CD8-positive, alpha-beta memory T cell (primary cell): ENCODE measurements around the gene SLC16A3. TPM values are rescaled to one million over a fixed set of nuclear protein-coding genes. Genes with fewer than 3 reads are reported as not detected.

Source experiments
- CTCF ChIA-PET: fragments of 350-600 bp; sonication (Branson Sonifier 250); formaldehyde crosslinking; loops from one replicate; lab custom pipeline; 2021; ENCODE audit warnings: antibody characterized with exemption; lab: Charles Lee
- POLR2A ChIA-PET: fragments of 350-600 bp; sonication (Branson Sonifier 250); formaldehyde crosslinking; loops from one replicate; lab custom pipeline; 2021; ENCODE audit warnings: antibody characterized with exemption; lab: Charles Lee
- DNase-seq, 5 donors: peaks; one replicate each; pipeline versions ENCODE4 v3.0.0 to v3.0.0-alpha.2; 2020 to 2022; ENCODE audit warnings: mixed read lengths in 1 of 5
- H3K27ac ChIP-seq: one replicate; pipeline ENCODE4 v1.7.0; 2013; ENCODE audit warnings: low read depth, mild to moderate bottlenecking, low read length, moderate library complexity
- H3K27me3 ChIP-seq: 2 replicates; pipeline ENCODE4 v1.7.0; 2013; ENCODE audit warnings: low read length, mild to moderate bottlenecking; ENCODE audit not compliant: insufficient read depth, poor library complexity, severe bottlenecking
- H3K36me3 ChIP-seq: 2 replicates; pipeline ENCODE4 v1.7.0; 2013; ENCODE audit warnings: mild to moderate bottlenecking, low read length, moderate library complexity; ENCODE audit not compliant: insufficient read depth
- H3K4me1 ChIP-seq: 2 replicates; pipeline ENCODE4 v1.7.0; 2013; ENCODE audit warnings: mild to moderate bottlenecking, low read length, moderate library complexity; ENCODE audit not compliant: insufficient read depth
- H3K4me3 ChIP-seq: 2 replicates; pipeline ENCODE4 v1.7.0; 2013; ENCODE audit warnings: mild to moderate bottlenecking, low read length
- H3K9me3 ChIP-seq: 2 replicates; pipeline ENCODE4 v1.7.0; 2013; ENCODE audit warnings: mild to moderate bottlenecking, low read length
- H3K27ac Mint-ChIP-seq, 8 donors: one replicate each; pipeline ENCODE4 v1.8.0; 2020 to 2021; ENCODE audit warnings: mixed read lengths in 8 of 8, mild to moderate bottlenecking in 6 of 8, inconsistent platforms in 3 of 8, moderate library complexity in 3 of 8
- H3K27me3 Mint-ChIP-seq, 2 donors: one replicate each; pipeline ENCODE4 v1.8.0; 2020 to 2021; ENCODE audit warnings: mixed read lengths in 2 of 2, mild to moderate bottlenecking in 1 of 2, moderate library complexity in 1 of 2
- H3K36me3 Mint-ChIP-seq, 3 donors: one replicate each; pipeline ENCODE4 v1.8.0; 2020 to 2021; ENCODE audit warnings: mixed read lengths in 3 of 3, inconsistent platforms in 1 of 3, mild to moderate bottlenecking in 1 of 3
- H3K4me1 Mint-ChIP-seq, 3 donors: one replicate each; pipeline ENCODE4 v1.8.0; 2020 to 2021; ENCODE audit warnings: mixed read lengths in 3 of 3, inconsistent platforms in 1 of 3, mild to moderate bottlenecking in 1 of 3
- H3K4me3 Mint-ChIP-seq, 7 donors: one replicate each; pipeline ENCODE4 v1.8.0; 2020 to 2021; ENCODE audit warnings: mixed read lengths in 7 of 7, mild to moderate bottlenecking in 6 of 7, moderate library complexity in 4 of 7, inconsistent platforms in 2 of 7
- H3K9me3 Mint-ChIP-seq, 5 donors: one replicate each; pipeline ENCODE4 v1.8.0; 2020 to 2022; ENCODE audit warnings: mixed read lengths in 5 of 5, mild to moderate bottlenecking in 3 of 5, moderate library complexity in 2 of 5, inconsistent platforms in 1 of 5
- polyA plus RNA-seq: library from polyadenylated mRNA; unstranded; fragments of 300-500 nt; fragmentation: Illumina TruSeq; gene quantifications from one replicate; pipeline ENCODE4 v1.2.3, GENCODE V29; 2021
- total RNA-seq, 2 experiments: library from RNA; stranded (reverse); gene quantifications; one replicate each; pipeline ENCODE4 v1.2.3, GENCODE V29; 2021

The SLC16A3 gene
- total and polyA plus RNA-seq, 3 experiments from 2014 or later: 3.3 to 31.8 (median 27.5) TPM

DNA sequence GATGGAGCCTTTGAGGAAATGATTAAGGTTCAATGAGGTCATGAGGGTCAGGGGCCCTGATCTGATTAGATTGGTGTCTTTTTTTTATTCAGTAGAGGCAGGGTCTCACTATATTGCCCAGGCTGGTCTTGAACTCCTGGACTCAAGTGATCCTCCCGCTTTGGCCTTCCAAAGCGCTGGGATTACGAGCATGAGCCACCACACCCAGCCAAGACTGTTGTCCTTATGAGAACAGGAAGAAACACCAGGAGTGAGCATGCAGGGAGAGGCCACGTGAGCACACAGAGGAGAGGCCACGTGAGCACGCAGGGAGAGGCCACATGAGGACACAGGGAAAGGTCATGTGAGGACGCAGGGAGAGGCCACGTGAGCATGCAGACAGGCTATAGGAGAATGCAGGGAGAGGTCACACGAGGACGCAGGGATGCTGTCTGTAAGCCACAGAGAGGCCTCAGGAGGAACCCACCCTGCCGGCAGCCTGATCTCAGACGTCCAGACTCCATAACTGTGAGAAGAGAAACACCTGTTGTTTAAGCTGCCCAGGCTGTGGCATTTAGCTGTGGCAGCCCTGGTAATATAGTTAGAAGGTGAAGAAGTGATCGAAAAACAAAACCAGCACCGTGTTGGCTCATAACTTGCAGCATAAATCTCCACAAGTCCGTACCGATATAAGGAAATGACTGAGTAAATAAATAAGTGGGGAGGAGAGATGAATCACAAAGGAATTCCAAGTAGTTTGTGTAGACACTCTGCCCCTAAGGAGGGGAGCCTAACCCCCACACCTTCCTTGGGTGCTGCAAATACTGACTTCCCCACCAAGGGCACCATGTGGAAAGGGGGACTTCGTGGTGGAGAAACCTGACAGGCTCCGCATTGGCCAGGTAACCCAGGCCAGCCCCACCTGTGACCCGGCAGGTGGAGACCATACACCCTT lies 59.3 kb downstream of the SLC16A3 start:
- no peaks in the 10 kb centered on the region for H3K9me3 ChIP-seq
- peaks cover 10% of the 10 kb centered on the region for H3K4me1 ChIP-seq
- peaks cover 0 to 3% (median 0%) of the 10 kb centered on the region in 3 donors for H3K36me3 Mint-ChIP-seq
- no peaks in the 10 kb centered on the region for H3K27me3 ChIP-seq
- no peaks in the 10 kb centered on the region for H3K9me3 Mint-ChIP-seq
- H3K27ac ChIP-seq: peak overlapping the region; percentile 51
- H3K4me3 ChIP-seq: no peak overlapping the region
- no peak for DNase-seq
- H3K27ac Mint-ChIP-seq: peak overlapping the region in 4 of 8 donors; percentile 32 to 85 (median 44)
- H3K4me3 Mint-ChIP-seq: peak overlapping the region in 1 of 7 donors; percentile 67
- ChIA-PET CTCF (no interaction called here), POLR2A (no interaction called here)
- no peaks in the 10 kb centered on the region for H3K36me3 ChIP-seq
- peaks cover 0 to 1% of the 10 kb centered on the region in 2 donors for H3K27me3 Mint-ChIP-seq
- peaks cover 0 to 17% (median 3%) of the 10 kb centered on the region in 3 donors for H3K4me1 Mint-ChIP-seq

Other genes with a start within 250 kb of the SLC16A3 start
- 100 to 1,000 TPM; 143 to 158 TPM for gene CENPX, start 206.2 kb upstream of the SLC16A3 start, total RNA-seq
- 56.7 TPM for gene CENPX, start 206.2 kb upstream of the SLC16A3 start, polyA plus RNA-seq
- 10 to 100 TPM; 26.8 to 27.6 TPM for gene LRRC45, start 205.7 kb upstream of the SLC16A3 start, total RNA-seq
- gene LRRC45, start 205.7 kb upstream of the SLC16A3 start, polyA plus RNA-seq: 10.1 TPM
- 1 to 10 TPM; 4.2 to 4.5 TPM for gene RAC3, start 197.4 kb upstream of the SLC16A3 start, total RNA-seq
- gene RAC3, start 197.4 kb upstream of the SLC16A3 start, polyA plus RNA-seq: not detected
- gene DCXR, start 191.3 kb upstream of the SLC16A3 start, total RNA-seq: 100 to 1,000 TPM; 117 to 127 TPM
- 108 TPM for gene DCXR, start 191.3 kb upstream of the SLC16A3 start, polyA plus RNA-seq
- 10 to 100 TPM; 18.1 to 19.4 TPM for gene RFNG, start 177.2 kb upstream of the SLC16A3 start, total RNA-seq
- 7.3 TPM for gene RFNG, start 177.2 kb upstream of the SLC16A3 start, polyA plus RNA-seq
- gene GPS1, start 177.1 kb upstream of the SLC16A3 start, total RNA-seq: 100 to 1,000 TPM; 122 to 125 TPM
- 151 TPM for gene GPS1, start 177.1 kb upstream of the SLC16A3 start, polyA plus RNA-seq
- gene DUS1L, start 163.2 kb upstream of the SLC16A3 start, total RNA-seq: 100 to 1,000 TPM; 206 to 210 TPM
- gene DUS1L, start 163.2 kb upstream of the SLC16A3 start, polyA plus RNA-seq: 142 TPM
- gene FASN, start 130.8 kb upstream of the SLC16A3 start, total RNA-seq: 100 to 1,000 TPM; 251 to 259 TPM
- gene FASN, start 130.8 kb upstream of the SLC16A3 start, polyA plus RNA-seq: 2.7 TPM
- gene CCDC57, start 16.2 kb upstream of the SLC16A3 start, total RNA-seq: 10 to 100 TPM; 69.8 to 77.6 TPM
- gene CCDC57, start 16.2 kb upstream of the SLC16A3 start, polyA plus RNA-seq: 39.2 TPM
- 100 to 1,000 TPM; 129 to 141 TPM for gene CSNK1D, start 44.7 kb downstream of the SLC16A3 start, total RNA-seq
- 74.6 TPM for gene CSNK1D, start 44.7 kb downstream of the SLC16A3 start, polyA plus RNA-seq
- gene CD7, start 88.6 kb downstream of the SLC16A3 start, total RNA-seq: 100 to 1,000 TPM; 186 to 190 TPM
- gene CD7, start 88.6 kb downstream of the SLC16A3 start, polyA plus RNA-seq: 193 TPM
- gene SECTM1, start 104.7 kb downstream of the SLC16A3 start, total RNA-seq: 1 to 10 TPM in 1 of 2 experiments, under 1 TPM in 1; 0.49 to 1.1 TPM
- gene SECTM1, start 104.7 kb downstream of the SLC16A3 start, polyA plus RNA-seq: 1.9 TPM
- not detected for gene TEX19, start 130.2 kb downstream of the SLC16A3 start, total RNA-seq
- not detected for gene TEX19, start 130.2 kb downstream of the SLC16A3 start, polyA plus RNA-seq
- not detected for gene UTS2R, start 142.7 kb downstream of the SLC16A3 start, total RNA-seq
- gene UTS2R, start 142.7 kb downstream of the SLC16A3 start, polyA plus RNA-seq: not detected
- 10 to 100 TPM; 29.6 to 30.4 TPM for gene HEXD, start 189.3 kb downstream of the SLC16A3 start, total RNA-seq
- gene HEXD, start 189.3 kb downstream of the SLC16A3 start, polyA plus RNA-seq: 10.6 TPM
- 10 to 100 TPM; 27.9 to 28.4 TPM for gene OGFOD3, start 189.5 kb downstream of the SLC16A3 start, total RNA-seq
- gene OGFOD3, start 189.5 kb downstream of the SLC16A3 start, polyA plus RNA-seq: 29.9 TPM
- gene CYBC1, start 221.7 kb downstream of the SLC16A3 start, total RNA-seq: 100 to 1,000 TPM; 184 to 189 TPM
- gene CYBC1, start 221.7 kb downstream of the SLC16A3 start, polyA plus RNA-seq: 175 TPM
- 10 to 100 TPM; 62.2 to 63.0 TPM for gene NARF, start 229.7 kb downstream of the SLC16A3 start, total RNA-seq
- 95.3 TPM for gene NARF, start 229.7 kb downstream of the SLC16A3 start, polyA plus RNA-seq